Activated CD4-positive, alpha-beta T cell treated with anti-CD3 and anti-CD28 coated beads, Interleukin-2, amount 50 U/mL, for 16 hours (primary cell): ENCODE measurements around the gene NUCB1.
"Not testable (repeated sequence)": the region's sequence is repeated elsewhere in the genome, so short reads cannot be mapped to it uniquely, and the experiment has no call there.

Source experiments
- DNase-seq: peaks from one replicate; pipeline ENCODE4 v3.0.0-alpha.2; 2020

NUCB1 gene

GRCh38 chr19:48899781-48900476 is at the start of gene NUCB1:
NUCB1 (plus strand) TSS chr19:48900312; CDS start chr19:48900797, 485 bp downstream.
- peak; percentile 100 for DNase-seq

GRCh38 chr19:48852292-48852691 is 47.8 kb upstream of the NUCB1 start:
- no peak for DNase-seq

- no peak for DNase-seq
These were observed 46.6 kb upstream of the NUCB1 start for GRCh38 chr19:48853483-48853882.

GRCh38 chr19:48854103-48854502 is 46.0 kb upstream of the NUCB1 start:
- no peak for DNase-seq

DNA sequence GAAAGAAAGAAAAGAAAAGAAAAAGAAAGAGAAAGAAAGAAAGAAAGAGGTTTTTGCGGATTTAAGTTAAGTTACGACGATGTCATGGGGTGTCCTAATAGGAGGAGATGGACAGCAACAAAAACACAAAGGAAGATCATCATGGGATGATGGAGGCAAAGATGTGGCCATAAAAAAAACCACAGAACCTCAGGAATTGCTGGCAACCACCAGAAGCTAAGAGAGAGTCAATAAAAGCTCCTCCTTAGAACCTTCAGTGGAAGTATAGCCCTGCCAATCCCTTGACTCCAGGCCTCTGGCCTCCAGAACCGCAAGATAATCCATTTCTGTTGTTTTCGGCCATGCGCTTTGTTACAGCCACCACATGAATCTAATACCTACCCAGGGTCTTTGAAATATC is 43.2 kb upstream of the NUCB1 start:
- no peak for DNase-seq

DNA sequence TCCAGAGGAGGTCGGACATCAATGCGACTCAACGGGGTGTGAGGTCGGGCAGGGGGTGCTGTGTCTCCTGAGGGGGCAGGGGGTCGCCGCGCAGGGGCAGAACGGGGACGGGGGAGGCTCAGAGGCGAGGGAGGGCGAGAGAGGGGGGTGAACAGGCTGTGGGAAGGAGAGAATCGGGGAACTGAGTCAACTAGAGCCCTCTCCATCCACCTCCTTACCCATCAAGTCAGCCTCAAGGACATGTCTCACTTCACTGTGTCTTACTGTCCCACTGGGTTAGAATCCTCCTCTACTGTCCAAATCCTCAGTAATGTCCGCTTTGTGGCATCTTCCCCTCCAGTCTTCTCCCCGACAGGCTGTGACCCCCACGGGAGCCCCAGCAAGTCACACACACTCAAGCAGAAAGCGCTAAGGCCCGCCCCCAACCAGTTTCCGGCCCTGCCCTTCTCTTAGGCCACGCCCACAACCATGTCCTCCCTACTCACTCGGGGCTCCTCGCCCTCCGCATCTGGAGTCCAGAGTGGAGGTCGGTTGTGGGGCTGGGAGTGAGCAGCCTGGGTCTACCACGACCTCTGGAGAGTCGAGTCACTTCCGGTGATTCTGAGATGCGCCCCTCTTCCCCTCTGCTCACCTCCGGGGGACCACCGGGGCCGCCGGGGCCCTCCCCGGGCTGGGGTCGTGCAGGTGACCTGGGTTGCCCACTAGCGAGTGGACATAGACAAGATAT is 41.0 kb upstream of the NUCB1 start:
- peak; percentile 81 for DNase-seq

- no peak for DNase-seq
These were observed 40.2 kb upstream of the NUCB1 start for GRCh38 chr19:48859711-48860572.

- DNase-seq: no peak
These were observed 38.8 kb upstream of the NUCB1 start for GRCh38 chr19:48861313-48861712.

DNA sequence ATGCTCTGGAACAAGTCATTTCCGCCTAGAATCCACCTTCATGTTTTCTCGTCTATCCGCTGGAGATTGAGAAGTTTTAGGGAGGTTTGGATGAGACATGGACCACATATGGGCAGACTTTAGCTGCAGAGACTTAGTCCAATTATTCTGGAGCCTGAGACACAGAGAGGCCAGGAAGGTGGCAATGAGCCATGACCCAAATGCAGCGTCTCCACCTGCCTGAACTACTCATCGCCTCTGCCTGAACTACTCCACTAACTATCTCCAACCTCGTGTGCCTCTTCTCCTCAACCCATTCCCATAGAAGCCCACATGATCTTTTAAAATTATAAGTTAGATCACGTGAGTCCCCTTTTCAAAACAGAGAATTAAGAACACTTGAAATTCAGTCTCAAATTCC is 37.3 kb upstream of the NUCB1 start:
- DNase-seq: no peak

DNA sequence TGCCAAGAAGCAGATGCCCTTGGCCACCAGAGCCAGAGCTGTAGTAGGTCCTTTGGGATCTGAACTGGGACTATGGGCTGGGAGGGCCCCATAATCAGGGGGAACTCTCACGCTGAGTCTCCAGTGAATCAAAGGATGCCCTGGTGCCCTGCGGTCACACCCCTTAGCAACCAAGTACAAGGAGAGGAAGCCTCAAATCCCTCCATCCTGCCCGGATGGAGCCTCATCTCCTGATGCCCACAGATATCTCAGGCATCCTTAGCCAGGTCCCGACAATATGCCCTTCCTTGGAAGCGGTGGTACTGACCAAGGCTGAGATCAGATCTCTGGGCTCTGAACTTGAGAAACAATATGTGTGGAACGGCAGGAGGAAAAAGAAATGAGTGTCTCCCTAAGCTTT is 33.4 kb upstream of the NUCB1 start:
- no peak for DNase-seq

- no peak for DNase-seq
These were observed 32.9 kb upstream of the NUCB1 start for GRCh38 chr19:48867123-48867745.

GRCh38 chr19:48867746-48868113 is 32.4 kb upstream of the NUCB1 start:
- no peak for DNase-seq

GRCh38 chr19:48868114-48868886 is 31.8 kb upstream of the NUCB1 start, which contains the start of gene PLEKHA4:
PLEKHA4 (minus strand) TSS chr19:48868617; CDS start chr19:48867620, 997 bp downstream.
- no peak for DNase-seq

DNA sequence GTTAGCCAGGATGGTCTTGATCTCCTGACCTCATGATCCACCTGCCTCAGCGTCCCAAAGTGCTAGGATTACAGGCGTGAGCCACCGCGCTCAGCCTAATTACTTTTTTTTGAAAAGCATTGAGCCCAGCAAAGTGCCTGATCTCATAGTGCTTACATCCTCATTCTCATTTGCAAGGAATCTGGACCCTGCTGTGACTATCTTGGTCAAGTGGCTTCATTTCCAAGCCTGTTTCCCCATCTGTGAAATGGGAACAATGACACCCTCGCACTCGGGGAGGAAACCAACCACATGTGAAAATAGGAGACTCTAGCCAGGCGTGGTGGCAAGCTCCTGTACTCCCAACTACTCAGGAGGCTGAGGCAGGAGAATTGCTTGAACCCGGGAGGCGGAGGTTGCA is 30.1 kb upstream of the NUCB1 start:
- DNase-seq: no peak

DNA sequence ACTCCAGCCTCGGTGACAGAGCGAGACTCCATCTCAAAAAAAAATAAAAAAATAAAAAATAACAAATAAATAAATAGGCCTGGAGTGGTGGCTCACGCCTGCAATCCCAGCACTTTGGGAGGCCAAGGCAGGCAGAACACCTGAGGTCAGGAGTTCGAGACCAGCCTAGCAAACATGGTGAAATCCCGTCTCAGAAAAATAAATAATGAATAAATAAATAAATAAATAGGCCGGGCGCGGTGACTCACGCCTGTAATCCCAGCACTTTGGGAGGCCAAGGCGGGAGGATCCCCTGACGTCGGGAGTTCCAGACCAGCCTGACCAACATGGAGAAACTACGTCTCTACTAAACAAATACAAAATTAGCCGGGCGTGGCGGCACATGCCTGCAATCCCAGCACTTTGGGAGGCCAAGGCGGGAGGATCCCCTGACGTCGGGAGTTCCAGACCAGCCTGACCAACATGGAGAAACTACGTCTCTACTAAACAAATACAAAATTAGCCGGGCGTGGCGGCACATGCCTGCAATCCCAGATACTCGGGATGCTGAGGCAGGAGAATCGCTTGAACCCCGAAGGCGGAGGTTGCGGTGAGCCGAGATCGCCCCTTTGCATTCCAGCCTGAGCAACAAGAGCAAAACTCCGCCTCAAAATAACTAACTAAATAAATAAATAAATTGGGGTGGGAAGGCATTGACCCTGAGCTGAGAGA is 28.5 kb upstream of the NUCB1 start:
- not testable (repeated sequence) for DNase-seq

DNA sequence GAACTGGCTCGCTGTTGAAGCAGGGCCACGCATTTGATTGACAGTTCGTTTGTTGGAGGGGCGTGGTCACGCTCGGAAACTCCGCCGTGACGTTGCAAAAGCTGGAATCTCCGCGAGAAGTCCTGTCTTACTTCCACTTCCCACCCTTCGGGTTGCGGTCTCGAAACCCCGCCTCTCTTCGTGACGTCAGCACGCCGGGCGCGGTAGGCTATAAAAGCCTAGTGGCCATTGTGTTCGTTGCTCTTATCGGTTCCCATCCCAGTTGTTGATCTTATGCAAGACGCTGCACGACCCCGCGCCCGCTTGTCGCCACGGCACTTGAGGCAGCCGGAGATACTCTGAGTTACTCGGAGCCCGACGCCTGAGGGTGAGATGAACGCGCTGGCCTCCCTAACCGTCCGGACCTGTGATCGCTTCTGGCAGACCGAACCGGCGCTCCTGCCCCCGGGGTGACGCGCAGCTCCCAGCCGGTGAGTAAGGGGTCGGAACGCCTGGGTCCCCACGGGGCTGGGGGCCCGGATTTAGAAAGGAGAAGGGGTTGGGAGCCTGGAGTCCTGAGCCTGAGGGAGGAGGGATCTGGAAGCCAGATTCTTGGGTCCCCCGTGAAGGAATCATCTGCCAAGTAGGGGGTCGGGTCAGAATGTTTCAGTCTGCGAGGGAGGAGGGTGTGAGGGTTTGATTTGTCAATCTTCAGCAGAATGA is 27.8 kb upstream of the NUCB1 start, which contains the start of gene PPP1R15A:
TSS of gene PPP1R15A (plus strand) at position 240 of the 702 bp plus-strand sequence. CDS start 813 bp downstream, outside the sequence.
- peak; percentile 99 for DNase-seq

- DNase-seq: peak; percentile 89
These were observed 27.1 kb upstream of the NUCB1 start for GRCh38 chr19:48872884-48873475.

DNA sequence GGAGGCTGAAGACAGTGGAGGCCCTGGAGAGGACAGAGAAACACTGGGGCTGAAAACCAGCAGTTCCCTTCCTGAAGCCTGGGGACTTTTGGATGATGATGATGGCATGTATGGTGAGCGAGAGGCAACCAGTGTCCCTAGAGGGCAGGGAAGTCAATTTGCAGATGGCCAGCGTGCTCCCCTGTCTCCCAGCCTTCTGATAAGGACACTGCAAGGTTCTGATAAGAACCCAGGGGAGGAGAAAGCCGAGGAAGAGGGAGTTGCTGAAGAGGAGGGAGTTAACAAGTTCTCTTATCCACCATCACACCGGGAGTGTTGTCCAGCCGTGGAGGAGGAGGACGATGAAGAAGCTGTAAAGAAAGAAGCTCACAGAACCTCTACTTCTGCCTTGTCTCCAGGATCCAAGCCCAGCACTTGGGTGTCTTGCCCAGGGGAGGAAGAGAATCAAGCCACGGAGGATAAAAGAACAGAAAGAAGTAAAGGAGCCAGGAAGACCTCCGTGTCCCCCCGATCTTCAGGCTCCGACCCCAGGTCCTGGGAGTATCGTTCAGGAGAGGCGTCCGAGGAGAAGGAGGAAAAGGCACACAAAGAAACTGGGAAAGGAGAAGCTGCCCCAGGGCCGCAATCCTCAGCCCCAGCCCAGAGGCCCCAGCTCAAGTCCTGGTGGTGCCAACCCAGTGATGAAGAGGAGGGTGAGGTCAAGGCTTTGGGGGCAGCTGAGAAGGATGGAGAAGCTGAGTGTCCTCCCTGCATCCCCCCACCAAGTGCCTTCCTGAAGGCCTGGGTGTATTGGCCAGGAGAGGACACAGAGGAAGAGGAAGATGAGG is 26.4 kb upstream of the NUCB1 start:
- DNase-seq: no peak
